ENCODE results near the gene CIB2. TPM values are rescaled to one million over a fixed set of nuclear protein-coding genes. Genes with fewer than 3 reads are reported as not detected.

CIB2 gene
- total and polyA plus RNA-seq, 4 donors: 6.3 to 9.1 (median 7.7) TPM

DNA sequence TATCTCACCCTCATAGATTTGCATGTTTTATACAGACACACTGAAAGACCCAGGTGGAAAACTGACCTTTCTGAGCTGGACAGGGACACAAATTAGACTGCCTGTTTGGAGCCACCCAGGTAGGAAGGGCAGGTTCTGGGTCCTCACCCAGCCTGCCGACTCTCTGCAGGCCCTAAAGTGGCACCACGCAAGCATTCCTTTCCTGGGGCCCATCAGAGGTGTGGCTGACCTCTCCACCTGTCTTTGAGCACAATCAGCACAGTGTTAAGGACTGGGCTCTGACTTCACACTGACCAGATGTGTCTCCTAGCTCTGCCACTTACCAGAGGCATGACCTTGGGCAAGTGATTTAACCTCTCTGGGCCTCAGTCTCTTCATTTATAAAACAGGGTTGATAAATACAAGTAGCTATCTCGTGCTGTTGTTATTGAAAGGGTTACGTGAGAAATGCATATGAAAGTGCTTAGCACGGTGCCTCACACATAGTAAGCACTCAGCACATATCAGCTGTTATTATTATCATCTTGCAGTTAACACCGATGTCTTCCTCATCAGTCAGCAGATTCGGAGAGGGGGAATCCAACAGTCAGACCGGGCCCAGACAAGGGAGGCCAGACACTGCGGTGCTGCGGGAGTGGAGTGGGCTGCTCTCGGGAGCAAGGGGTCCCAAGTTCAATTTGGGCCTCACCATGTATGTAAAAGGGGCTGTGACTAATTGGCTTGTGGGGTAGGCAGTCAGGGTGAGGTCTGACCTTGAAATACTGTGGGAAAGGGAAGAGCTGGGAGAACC, 51.8 kb downstream of the CIB2 start:
- intact Hi-C loops (cut with DNase I): loop anchor here (5.0 kb wide), 3 partner anchors 72 to 87 kb away; no protein-coding TSS in a partner anchor
- no peaks in the 10 kb centered on the region for H3K27me3 ChIP-seq (ENCODE audit: control insufficient read depth in 1 of 2, insufficient read depth in 2 of 2, low read length in 1 of 2)
- no peaks in the 10 kb centered on the region for H3K9me3 ChIP-seq (ENCODE audit: control insufficient read depth, low read length)
- no peak overlapping the region for H3K27ac ChIP-seq (ENCODE audit: low read depth in 1 of 2, low read length in 2 of 2)
- WGBS, 2 donors: 94% methylated on average over 11 of the region's 11 CpGs
- no peaks in the 10 kb centered on the region for H3K4me1 ChIP-seq (ENCODE audit: control insufficient read depth in 1 of 2, insufficient read depth in 2 of 2, low read length in 2 of 2)
- DNase-seq: peak in 1 of 2 donors; percentile 21
- no peak overlapping the region for H3K4me3 ChIP-seq (ENCODE audit: low read length in 2 of 2)
- no peak for ATAC-seq (ENCODE audit: low FRiP score)
- H3K36me3 ChIP-seq (ENCODE audit: control insufficient read depth in 1 of 2, insufficient read depth in 2 of 2, low read length in 1 of 2): no peaks in the 10 kb centered on the region

DNA sequence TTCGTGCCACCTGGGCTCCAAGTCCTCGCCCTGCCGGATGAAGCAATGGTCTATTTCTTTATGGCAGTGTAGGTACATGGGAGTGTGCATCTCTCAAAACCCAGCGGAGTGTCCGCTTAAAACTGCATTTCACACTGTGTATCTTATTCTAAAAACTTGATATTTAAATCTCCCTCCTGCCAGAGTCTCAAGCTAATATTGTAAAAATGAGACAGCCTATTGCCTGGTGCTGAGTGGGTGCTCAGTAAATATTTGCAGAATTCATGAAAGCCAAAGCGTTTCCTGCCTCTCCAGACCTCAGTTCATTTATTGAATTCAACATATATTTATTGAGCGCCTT, 53.4 kb downstream of the CIB2 start:
- Histone ChIP-seq H3K4me3 (ENCODE audit: low read length in 2 of 2) (peak overlapping the region; percentile 82 to 91), H3K4me1 (ENCODE audit: control insufficient read depth in 1 of 2, insufficient read depth in 2 of 2, low read length in 2 of 2) (no peaks in the 10 kb centered on the region), H3K36me3 (ENCODE audit: control insufficient read depth in 1 of 2, insufficient read depth in 2 of 2, low read length in 1 of 2) (no peaks in the 10 kb centered on the region), H3K9me3 (ENCODE audit: control insufficient read depth, low read length) (no peaks in the 10 kb centered on the region), H3K27ac (ENCODE audit: low read depth in 1 of 2, low read length in 2 of 2) (no peak overlapping the region), H3K27me3 (ENCODE audit: control insufficient read depth in 1 of 2, insufficient read depth in 2 of 2, low read length in 1 of 2) (no peaks in the 10 kb centered on the region)
- WGBS, 2 donors: 5 to 15% methylated on average over 7 of the region's 7 CpGs
- DNase-seq (no peak), ATAC-seq (ENCODE audit: low FRiP score) (no peak)
- intact Hi-C loops (cut with DNase I): loop anchor here (5.0 kb wide), 3 partner anchors 71 to 86 kb away; no protein-coding TSS in a partner anchor

DNA sequence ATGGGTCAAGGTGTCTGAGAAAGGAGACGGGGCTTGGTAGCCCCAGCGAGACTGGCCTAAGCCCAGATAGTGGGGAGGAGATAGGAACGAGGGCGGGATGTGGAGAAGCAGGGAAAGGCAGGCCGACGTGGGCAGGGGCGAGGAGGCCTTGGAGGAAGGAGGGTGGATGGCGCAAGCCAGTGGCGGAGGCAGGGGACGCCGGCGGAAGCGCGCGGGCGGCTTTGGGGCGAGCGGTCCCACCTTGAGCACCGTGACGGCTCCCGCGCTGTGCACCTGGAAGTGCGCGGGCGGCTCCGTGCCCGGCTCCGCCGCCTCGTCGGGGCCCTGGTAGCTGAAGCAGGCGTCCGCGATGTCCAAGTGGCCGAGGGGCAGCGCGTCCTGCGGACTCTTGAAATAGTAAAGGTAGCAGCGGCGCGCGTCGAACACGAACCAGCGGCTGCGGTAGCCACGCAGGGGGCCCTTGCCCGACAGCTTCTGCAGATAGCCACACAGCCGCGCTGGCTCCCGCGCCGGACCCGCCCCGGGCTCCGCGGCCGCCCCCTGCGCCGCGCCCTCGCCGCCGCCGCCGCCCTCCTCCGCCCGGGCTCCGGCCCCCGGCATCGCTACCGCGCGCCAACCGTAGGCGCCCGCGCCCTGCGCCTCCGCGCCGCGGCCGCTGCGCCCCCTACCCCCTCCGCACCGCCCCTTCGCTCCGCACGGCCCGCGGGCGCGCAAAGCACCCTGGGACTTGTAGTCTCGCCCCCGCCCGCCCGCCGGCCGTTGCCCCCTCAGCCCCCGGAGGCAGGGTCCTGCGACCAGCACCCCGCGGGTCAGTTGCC, 54.0 kb downstream of the CIB2 start, which contains the start of gene TBC1D2B:
Gene TBC1D2B, minus strand, starts transcription at position 659 of the 818 bp plus-strand sequence. Its CDS starts 59 bp downstream, at position 600.
- Histone ChIP-seq H3K27me3 (ENCODE audit: control insufficient read depth in 1 of 2, insufficient read depth in 2 of 2, low read length in 1 of 2) (no peaks in the 10 kb centered on the region), H3K27ac (ENCODE audit: low read depth in 1 of 2, low read length in 2 of 2) (peak within 1 kb of the TSS in 1 of 2 donors; percentile 73), H3K9me3 (ENCODE audit: control insufficient read depth, low read length) (no peaks in the 10 kb centered on the region), H3K4me3 (ENCODE audit: low read length in 2 of 2) (peak within 1 kb of the TSS; percentile 82 to 91), H3K4me1 (ENCODE audit: control insufficient read depth in 1 of 2, insufficient read depth in 2 of 2, low read length in 2 of 2) (no peaks in the 10 kb centered on the region), H3K36me3 (ENCODE audit: control insufficient read depth in 1 of 2, insufficient read depth in 2 of 2, low read length in 1 of 2) (no peaks in the 10 kb centered on the region)
- 1% methylated on average over 66 to 104 of the region's 104 CpGs for WGBS, 2 donors
- ATAC-seq (ENCODE audit: low FRiP score): peak; percentile 82
- DNase-seq: peak; percentile 80 to 91
- intact Hi-C loops (cut with DNase I): loop anchor here (5.0 kb wide), 3 partner anchors 70 to 85 kb away; no protein-coding TSS in a partner anchor

DNA sequence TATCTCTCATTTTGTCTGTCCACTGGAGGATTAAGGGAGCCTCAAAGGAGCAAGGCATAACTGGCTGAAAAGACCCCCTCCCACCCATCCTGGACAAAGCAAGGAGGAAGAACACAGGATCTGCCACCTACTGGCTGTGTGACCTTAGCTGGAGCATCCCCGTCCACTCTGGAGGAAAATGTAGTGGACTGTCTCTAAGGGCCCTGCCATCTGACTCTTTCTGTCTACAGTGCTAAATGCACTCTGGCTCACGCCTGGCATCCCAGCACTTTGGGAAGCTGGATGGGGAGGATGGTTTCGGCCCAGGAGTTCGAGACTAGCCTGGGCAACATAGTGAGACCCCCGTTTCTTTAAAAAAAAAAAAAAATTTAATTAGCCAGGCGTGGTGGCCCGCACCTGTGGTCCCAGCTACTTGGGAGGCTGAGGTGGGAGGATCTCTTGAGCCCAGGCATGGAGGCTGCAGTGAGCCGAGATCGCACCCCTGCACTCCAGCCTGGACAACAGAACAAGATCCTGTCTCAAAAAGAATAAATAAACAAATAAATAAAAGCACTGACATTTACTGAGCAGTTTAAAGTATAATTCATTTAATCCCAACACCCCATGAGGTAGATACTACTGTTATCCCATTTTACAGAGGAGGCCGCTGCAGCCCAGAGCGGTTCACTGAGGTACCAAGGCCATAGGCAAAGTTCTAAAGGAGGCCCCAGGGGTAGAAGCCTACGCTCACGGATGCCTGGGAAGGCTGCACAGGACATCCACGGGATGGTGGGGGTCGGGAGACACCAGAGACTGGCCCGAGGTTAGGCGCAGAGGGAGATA, 54.8 kb downstream of the CIB2 start:
- intact Hi-C loops (cut with DNase I): loop anchor here (5.0 kb wide), 3 partner anchors 69 to 84 kb away; no protein-coding TSS in a partner anchor
- no peaks in the 10 kb centered on the region for H3K36me3 ChIP-seq (ENCODE audit: control insufficient read depth in 1 of 2, insufficient read depth in 2 of 2, low read length in 1 of 2)
- H3K4me1 ChIP-seq (ENCODE audit: control insufficient read depth in 1 of 2, insufficient read depth in 2 of 2, low read length in 2 of 2): no peaks in the 10 kb centered on the region
- H3K4me3 ChIP-seq (ENCODE audit: low read length in 2 of 2): peak overlapping the region; percentile 82 to 91
- H3K27ac ChIP-seq (ENCODE audit: low read depth in 1 of 2, low read length in 2 of 2): peak overlapping the region in 1 of 2 donors; percentile 73
- WGBS, 2 donors: 54 to 56% methylated on average over 17 of the region's 17 CpGs
- peak; percentile 51 for ATAC-seq (ENCODE audit: low FRiP score)
- no peaks in the 10 kb centered on the region for H3K27me3 ChIP-seq (ENCODE audit: control insufficient read depth in 1 of 2, insufficient read depth in 2 of 2, low read length in 1 of 2)
- no peaks in the 10 kb centered on the region for H3K9me3 ChIP-seq (ENCODE audit: control insufficient read depth, low read length)
- DNase-seq: no peak

DNA sequence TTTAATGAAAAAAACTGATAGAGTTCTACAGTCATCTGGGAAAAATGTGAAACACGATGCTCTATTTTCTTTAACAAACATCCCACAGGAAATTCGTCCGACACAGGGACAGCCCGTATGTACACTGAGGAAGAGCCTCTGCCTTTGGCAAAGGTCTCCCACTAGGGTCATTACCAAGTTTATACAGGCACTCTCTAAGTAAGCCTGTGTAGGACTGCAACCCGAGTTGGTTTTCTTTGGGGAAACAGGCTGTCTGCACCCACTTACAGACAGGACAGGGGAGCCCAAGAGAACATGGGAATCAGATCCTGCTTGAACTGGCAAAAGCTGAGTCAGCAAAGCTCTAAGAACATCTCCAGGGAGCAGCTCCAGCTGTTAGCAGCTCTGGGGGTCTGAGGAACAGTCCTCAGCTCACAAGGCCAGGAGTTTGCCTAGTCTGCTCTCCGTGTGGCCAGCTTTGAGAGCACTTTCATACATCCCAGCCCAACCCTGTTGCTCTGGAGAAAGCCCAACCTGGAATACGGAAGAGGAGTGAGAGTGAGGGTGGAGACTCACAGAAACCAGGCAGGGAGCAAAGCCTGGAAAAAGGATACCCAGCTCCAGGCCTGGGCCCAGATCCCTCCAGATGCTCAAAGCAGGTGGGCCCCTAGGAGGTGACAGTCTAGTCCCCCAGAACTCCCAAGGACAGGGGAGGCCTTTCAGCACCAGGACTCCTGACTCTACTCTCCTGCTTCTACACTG, 55.6 kb downstream of the CIB2 start:
- intact Hi-C loops (cut with DNase I): loop anchor here (5.0 kb wide), 3 partner anchors 68 to 83 kb away; no protein-coding TSS in a partner anchor
- Histone ChIP-seq H3K9me3 (ENCODE audit: control insufficient read depth, low read length) (no peaks in the 10 kb centered on the region), H3K4me3 (ENCODE audit: low read length in 2 of 2) (no peak overlapping the region), H3K27ac (ENCODE audit: low read depth in 1 of 2, low read length in 2 of 2) (peak overlapping the region; percentile 68 to 72), H3K27me3 (ENCODE audit: control insufficient read depth in 1 of 2, insufficient read depth in 2 of 2, low read length in 1 of 2) (no peaks in the 10 kb centered on the region), H3K36me3 (ENCODE audit: control insufficient read depth in 1 of 2, insufficient read depth in 2 of 2, low read length in 1 of 2) (no peaks in the 10 kb centered on the region), H3K4me1 (ENCODE audit: control insufficient read depth in 1 of 2, insufficient read depth in 2 of 2, low read length in 2 of 2) (no peaks in the 10 kb centered on the region)
- WGBS, 2 donors: 3 to 4% methylated on average over 7 of the region's 7 CpGs
- peak in 1 of 2 donors; percentile 72 for DNase-seq
- ATAC-seq (ENCODE audit: low FRiP score): peak; percentile 82

DNA sequence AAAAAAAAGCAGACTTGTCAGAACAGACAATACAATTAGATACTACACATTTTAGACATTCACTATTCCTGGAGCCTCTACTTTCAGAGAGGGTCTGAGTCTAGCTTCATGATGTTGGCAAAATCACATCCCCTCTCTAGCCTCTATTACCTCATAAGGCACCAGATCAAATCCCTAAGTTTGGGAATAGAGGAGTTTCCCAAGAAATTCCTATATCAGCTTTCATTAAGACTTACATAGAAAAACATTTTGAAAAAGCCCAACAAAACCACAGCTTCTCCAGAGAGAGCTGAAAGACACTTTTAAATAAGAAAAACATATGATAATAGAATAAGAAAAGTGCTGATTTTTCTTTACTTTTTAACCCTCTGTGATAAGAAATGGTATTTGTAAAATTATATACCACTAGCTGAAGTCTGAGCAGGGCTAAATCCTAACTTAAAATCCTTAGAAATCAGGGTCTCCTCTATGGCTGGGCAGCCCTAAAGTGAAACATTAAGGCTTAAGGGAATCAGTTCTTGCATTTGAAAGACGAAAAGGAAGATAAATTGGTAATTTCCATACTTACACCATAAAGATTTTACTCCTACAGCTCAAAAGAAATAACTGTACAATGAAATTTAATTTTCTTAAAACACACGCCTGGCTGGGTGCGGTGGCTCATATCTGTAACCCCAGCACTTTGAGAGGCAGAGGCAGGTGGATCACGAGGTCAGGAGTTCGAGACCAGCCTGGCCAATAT, 58.0 kb downstream of the CIB2 start:
- DNase-seq: no peak
- Histone ChIP-seq H3K9me3 (ENCODE audit: control insufficient read depth, low read length) (no peaks in the 10 kb centered on the region), H3K27ac (ENCODE audit: low read depth in 1 of 2, low read length in 2 of 2) (no peak overlapping the region), H3K4me1 (ENCODE audit: control insufficient read depth in 1 of 2, insufficient read depth in 2 of 2, low read length in 2 of 2) (no peaks in the 10 kb centered on the region), H3K4me3 (ENCODE audit: low read length in 2 of 2) (no peak overlapping the region), H3K27me3 (ENCODE audit: control insufficient read depth in 1 of 2, insufficient read depth in 2 of 2, low read length in 1 of 2) (no peaks in the 10 kb centered on the region), H3K36me3 (ENCODE audit: control insufficient read depth in 1 of 2, insufficient read depth in 2 of 2, low read length in 1 of 2) (no peaks in the 10 kb centered on the region)
- WGBS, 2 donors: 86 to 89% methylated on average over 5 of the region's 5 CpGs
- intact Hi-C loops (cut with DNase I): no loop called here
- no peak for ATAC-seq (ENCODE audit: low FRiP score)

DNA sequence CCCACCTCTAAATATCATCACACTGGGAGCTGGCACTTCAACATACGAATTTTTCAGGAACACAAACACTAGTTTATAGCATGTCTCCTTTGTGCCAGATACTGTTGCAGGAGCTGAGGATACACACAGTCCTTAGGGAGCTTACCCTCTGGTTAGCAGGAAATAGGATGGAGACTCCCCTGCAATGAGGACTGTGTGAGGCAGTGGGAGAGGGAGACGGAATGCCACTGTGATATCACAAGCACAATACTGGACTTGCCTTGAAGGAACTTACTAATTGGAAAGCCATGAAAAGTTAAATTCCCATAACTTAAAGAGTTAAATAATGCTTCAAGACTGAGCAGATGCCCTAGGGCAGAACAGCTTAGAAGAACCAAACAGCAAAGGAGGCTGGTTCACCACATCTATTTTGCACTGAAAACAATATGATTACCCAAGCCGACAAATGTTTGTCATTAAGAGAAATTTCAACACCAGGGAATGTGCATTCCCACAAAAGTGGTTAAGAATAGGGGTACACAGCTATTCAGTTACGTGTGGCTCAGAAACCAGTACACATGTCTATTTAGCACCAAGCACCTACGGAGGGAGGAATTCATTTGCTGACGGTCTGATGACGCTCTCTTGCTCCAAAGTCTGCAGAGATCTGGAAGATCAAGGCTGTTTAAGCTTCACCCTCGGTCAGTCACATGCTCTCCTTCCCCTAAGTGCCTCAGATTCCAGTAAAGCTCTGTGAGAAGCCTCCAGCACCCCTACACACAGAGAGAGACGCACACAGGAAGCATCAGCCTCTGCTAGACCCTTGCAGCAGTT, 59.0 kb downstream of the CIB2 start:
- Histone ChIP-seq H3K9me3 (ENCODE audit: control insufficient read depth, low read length) (no peaks in the 10 kb centered on the region), H3K4me1 (ENCODE audit: control insufficient read depth in 1 of 2, insufficient read depth in 2 of 2, low read length in 2 of 2) (peaks cover 0 to 2% of the 10 kb centered on the region in 2 donors), H3K27me3 (ENCODE audit: control insufficient read depth in 1 of 2, insufficient read depth in 2 of 2, low read length in 1 of 2) (no peaks in the 10 kb centered on the region), H3K27ac (ENCODE audit: low read depth in 1 of 2, low read length in 2 of 2) (peak overlapping the region in 1 of 2 donors; percentile 50), H3K4me3 (ENCODE audit: low read length in 2 of 2) (no peak overlapping the region), H3K36me3 (ENCODE audit: control insufficient read depth in 1 of 2, insufficient read depth in 2 of 2, low read length in 1 of 2) (no peaks in the 10 kb centered on the region)
- ATAC-seq (ENCODE audit: low FRiP score): peak; percentile 47
- intact Hi-C loops (cut with DNase I): no loop called here
- peak in 1 of 2 donors; percentile 68 for DNase-seq
- WGBS, 2 donors: 70 to 74% methylated on average over 9 of the region's 9 CpGs

Measured in aorta (tissue), 5 donors.